Activated naive CD8-positive, alpha-beta T cell treated with anti-CD3 and anti-CD28 coated beads, Interleukin-2, amount 50 U/mL, for 16 hours (primary cell): ENCODE measurements around the gene GLTP.
A peak's percentile ranks its signal among the peaks of the same experiment; 100 is the strongest.
"Not testable (repeated sequence)": the region's sequence is repeated elsewhere in the genome, so short reads cannot be mapped to it uniquely, and the experiment has no call there.

Experiments
- DNase-seq: peaks from one replicate; pipeline ENCODE4 v3.0.0-alpha.2; 2020; ENCODE audit warnings: low read depth, low spot score

Gene GLTP

GRCh38 chr12:109880043-109880931 is at the start of gene GLTP:
TSS of gene GLTP (minus strand) at chr12:109880541. CDS start at chr12:109880374, 167 bp downstream.
- DNase-seq: peak; percentile 74

DNA sequence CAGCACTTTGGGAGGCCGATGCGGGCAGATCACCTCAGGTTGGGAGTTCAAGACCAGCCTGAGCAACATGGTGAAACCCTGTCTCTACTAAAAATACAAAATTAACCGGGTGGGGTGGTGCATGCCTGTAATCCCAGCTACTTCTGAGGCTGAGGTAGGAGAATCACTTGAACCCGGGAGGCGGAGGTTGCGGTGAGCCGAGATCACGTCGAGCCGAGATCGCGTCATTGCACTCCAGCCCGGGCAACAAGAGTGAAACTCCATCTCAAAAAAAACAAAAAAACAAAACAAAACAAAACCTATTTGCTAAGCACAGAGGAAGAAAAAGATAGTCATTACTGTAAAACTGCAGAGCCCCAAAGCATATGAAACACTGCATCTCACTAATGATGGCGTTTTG is 49.0 kb upstream of the GLTP start:
- not testable (repeated sequence) for DNase-seq

GRCh38 chr12:109928058-109928656 is 47.8 kb upstream of the GLTP start:
- DNase-seq: no peak

DNA sequence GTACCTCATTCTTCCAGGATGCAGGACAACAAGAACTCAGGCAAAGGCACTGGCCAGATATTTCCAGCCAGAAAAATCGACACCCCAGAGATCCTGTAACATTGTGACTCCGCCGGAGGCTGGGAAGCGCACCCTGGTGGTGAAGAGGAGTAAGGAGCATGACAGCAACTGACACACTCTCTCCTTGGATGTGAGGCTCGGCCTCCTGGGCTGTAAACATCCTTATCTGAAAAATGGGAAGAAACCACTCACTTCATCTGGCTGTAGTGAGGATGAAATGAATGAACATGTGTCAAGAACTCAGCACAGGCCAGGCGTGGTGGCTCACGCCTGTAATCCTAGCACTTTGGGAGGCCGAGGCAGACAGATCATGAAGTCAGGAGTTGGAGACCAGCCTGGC is 47.3 kb upstream of the GLTP start:
- DNase-seq: no peak

DNA sequence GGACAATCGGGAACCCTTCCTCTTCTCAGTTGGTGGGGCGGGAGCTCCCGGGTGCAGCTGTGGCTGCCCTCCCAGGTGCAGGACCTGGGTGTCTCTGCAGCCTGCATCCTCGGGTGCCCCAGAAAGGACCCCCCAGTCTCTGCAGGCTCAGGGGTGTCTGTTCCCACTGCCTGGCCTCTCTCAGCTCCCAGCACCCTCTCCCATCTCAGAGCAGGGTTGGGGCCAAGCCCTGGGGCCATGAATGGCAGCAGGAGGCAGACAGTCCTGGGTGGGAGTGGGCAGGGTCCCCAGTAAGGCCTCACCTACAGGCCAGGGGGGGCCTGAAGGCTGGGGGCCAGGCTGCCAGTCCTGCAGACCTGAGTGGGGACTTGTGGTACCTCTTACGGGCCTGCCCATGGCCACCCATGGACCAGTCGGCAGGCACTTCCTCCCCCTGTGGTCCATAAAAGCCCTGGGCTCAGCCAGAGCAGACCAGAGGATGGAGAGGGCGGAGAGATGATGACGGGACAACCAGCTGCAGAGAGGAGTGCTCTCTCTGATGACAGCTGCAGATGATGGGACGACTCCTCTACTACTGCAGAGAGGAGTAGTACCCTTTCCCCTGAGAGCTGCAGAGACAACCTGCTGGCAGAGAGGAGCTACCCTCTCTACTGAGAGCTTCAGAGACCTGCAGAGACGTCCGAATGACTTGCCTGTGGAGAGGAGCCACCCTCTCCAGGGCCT is 46.3 kb upstream of the GLTP start:
- DNase-seq: no peak

DNA sequence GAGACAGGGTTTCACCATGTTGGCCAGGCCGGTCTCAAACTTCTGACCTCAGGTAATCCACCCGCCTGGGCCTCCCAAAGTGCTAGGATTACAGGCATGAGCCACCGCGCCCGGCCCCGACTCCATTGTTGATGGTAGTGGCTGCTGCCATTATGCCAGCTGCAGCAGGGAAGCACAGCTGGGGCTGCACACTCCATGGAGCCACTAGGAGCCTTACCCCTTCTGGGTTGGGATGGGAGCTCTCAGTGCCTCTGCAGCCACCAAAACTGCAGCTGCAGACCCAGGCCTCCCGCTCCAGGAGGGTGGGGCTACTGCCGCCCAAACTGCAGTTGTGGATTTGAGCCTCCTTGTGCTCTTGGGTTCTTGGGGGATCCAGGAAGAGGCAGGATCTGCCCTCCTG is 45.7 kb upstream of the GLTP start:
- no peak for DNase-seq

GRCh38 chr12:109925185-109925840 is 45.0 kb upstream of the GLTP start:
- DNase-seq: no peak

DNA sequence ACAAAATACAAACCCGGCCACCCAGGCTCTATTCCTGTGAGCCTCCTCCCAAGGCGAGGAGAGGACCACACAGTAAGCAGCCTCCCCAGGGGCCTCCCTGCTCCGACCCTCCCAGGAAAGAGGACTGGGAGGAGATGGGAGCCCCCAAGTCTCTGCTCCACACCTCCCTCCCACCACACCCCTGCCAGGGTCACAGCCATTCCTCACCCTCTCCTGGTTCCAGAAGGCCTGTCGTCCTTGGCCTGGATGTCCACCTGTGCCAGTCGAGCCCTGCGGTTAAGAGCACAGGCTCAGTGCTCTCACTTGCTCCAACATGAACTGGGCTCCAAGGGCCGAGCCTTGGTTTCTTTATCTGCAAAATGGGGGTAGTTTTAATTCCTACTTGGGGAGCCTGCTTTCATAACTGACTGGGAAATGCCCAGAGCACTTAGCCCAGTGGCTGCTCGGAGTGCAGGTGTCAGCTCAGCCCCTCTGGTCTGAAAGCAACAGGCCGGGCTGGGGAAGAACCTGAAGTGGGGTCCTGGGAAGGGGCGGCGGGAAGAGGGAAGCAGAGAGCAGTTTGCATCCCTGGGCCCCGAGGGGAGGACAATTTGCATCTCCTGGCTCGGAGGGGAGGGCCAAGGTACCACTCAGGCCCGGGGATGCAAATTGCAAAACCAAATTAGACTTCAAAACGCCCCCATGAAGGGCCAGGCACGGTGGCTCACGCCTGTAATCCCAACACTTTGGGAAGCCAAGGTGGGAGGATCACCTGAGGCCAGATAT is 43.3 kb upstream of the GLTP start:
- DNase-seq: no peak

DNA sequence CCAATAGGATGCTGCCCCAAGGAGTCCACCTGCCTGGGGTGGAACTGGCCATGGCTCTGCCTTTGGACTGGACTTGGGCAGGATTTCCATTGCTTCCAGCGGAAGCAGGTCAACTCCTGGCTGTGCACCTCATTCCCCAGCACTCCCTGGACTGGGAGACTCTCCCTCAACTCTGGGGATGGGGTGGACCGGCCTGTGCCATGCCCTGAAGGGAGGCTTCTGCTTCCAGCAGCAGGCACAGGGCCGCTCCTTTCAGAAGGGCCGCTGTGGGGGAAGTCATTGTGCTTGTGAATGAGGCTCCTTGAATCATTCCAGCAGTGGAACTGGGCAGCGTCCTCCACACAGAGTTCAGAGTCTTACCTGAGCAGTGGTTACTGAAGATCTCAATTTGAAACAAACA is 42.7 kb upstream of the GLTP start:
- no peak for DNase-seq

GRCh38 chr12:109921982-109922381 is 41.6 kb upstream of the GLTP start:
- no peak for DNase-seq

DNA sequence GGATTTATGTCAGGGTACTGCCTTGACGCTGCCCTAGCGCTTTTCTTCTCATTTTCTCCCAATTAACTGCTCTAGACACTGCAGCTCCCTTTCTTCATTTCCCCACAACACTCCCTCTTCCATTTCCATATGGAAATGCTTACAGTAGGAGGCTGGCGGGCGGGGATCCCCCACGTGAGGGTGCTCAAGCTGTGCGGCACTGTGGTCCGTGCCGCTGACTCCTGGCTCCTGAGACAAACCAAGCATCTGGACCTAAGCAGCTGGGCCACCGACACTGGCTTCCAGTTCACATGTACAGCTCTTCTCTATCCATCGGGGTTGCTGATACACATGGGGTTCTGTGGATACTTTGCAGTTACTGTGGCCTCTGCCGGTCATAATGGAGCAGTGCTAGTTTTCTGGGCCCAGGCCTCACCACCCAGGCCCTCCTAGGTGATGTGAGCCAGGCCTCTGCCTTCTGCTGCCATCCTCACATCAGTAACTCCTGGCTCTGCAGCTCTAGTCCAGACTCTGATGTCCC is 40.0 kb upstream of the GLTP start:
- no peak for DNase-seq

DNA sequence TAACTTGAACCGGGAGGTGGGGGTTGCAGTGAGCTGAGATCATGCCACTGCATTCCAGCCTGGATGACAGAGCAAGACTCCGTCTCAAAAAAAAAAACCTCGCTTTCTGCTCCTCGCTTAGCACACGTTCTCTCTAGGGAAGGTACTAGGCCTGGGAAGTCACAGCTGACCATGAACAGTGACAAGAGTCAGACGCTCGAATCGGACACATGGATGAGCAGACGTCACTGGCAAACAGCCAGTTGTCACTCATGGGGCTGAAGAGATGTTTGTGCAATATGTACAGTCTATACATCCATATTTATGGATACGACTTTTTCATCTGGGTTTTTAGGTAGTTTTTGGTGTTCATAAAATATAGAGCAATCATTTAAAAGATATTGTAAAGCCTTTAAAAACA is 39.1 kb upstream of the GLTP start:
- no peak for DNase-seq

GRCh38 chr12:109916045-109916444 is 35.7 kb upstream of the GLTP start:
- no peak for DNase-seq

- no peak for DNase-seq
Measured at GRCh38 chr12:109915171-109916040, 35.1 kb upstream of the GLTP start.

DNA sequence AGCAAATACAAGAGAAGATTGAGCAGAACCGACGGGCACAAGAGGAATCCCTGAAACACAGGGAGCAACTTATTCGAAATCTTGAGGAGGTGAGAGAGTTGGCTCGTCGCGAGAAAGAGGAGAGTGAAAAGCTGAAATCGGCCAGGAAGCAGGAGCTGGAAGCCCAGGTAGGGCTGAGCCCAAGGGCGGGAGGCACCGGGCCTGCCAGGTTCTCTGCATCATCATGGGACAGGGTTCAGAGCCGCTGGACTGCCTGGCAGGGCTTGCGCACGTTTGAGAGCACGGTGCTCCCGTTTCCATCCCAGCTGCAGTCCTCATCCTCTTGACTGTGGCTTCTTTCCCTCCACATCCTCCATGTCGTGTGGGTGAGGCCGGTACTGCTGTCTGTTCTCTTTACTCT is 34.1 kb upstream of the GLTP start:
- DNase-seq: no peak

- no peak for DNase-seq
Measured at GRCh38 chr12:109912855-109913321, 32.5 kb upstream of the GLTP start.

DNA sequence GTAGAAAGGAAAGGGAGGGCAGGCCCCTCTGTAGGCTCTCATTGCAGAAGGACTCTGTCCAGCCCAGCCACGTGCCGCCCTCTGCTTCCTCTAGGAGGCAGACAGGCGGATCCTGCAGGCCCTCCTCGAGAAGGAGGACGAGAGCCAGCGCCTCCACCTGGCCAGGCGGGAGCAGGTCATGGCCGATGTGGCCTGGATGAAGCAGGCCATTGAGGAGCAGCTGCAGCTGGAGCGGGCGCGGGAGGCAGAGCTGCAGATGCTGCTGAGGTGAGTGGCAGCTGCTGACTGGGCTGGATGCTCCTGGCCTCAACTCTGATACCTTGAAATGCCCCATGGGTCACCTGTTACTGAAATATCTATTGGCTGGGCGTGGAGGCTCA is 30.6 kb upstream of the GLTP start:
- DNase-seq: no peak

GRCh38 chr12:109910254-109910968 is 30.1 kb upstream of the GLTP start:
- DNase-seq: no peak

DNA sequence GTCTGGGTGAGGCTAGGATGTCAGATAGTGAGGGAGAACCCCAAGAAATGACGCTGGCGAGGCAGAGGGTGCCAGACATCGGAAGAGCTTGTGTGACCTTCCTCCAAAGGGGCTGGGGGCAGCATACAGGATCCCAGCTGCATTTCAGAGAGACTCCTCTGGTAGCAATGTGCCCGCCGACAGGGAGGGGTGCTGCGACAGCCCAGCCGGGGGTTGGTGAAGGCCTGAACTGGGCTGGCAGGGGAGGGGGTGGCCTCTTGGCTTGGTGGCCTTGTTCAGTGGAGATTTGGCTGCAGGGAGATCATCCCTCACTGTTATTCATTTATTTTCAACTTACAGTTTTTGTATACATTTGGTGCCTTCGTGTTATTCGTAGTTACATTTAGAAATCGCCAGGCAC is 25.0 kb upstream of the GLTP start:
- DNase-seq: no peak
